ENCODE data around the gene MAP3K10.
"Not testable (repeated sequence)": the region's sequence is repeated elsewhere in the genome, so short reads cannot be mapped to it uniquely, and the experiment has no call there.

Gene MAP3K10

DNA sequence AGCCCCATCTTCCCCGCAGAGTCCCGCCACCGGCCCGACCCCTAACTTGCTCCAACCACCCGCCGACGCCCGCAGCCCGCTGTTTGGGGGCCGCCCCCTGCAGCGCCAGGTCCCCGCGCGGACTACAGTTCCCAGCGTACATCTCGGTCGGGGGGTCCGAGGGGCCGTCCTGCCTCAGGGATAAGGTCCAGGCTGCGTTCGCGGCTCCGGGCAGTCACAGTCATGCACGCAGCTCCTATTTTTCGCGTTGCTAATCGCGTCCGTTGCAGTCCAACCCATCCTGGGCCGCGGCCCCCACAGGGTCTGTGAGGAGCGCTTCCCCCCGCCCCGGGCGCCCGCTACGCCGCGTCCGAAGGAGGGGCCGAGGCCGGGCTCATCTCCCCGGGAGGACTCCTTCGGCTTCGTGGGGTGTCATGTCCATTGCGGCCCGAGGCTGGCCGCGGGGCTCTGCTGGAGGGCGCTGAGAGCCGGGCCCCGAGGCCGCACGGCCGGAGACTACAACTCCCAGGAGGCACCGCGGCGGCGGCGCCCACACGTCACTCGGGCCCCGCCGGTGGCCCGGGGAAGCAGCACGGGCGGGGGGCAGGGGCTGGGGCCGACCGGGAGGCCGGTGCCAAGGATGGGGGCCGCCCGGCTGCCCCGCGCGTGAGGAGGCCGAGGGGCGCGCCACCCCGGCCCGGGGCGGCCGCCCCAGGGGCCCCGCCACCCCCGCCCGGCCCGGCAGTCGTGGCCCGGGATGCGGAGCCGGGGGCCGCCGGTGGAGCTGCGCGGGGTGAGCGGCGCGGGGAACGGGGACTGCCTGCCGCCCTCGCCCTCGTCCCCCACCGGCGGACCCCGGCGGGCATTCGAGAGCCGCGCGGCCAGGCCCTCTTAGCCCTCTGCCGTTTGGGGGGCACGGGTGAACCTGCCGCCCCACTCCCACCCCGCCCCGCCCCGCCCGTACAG lies at the start of gene MAP3K10:
Gene MAP3K10 (plus strand): TSS at position 536 of the 945 bp plus-strand sequence. CDS start 606 bp downstream, outside the sequence.
- H3K4me3 ChIP-seq (ENCODE audit: low read depth, low read length): peak within 1 kb of the TSS; percentile 83
- TF ChIP-seq CTCF (IDR thresholded peaks at IDR 0.05; ENCODE audit: insufficient read depth, low read depth, low read length, missing control alignments): no peak
- peak; percentile 90 for DNase-seq (ENCODE audit: low read depth)

DNA sequence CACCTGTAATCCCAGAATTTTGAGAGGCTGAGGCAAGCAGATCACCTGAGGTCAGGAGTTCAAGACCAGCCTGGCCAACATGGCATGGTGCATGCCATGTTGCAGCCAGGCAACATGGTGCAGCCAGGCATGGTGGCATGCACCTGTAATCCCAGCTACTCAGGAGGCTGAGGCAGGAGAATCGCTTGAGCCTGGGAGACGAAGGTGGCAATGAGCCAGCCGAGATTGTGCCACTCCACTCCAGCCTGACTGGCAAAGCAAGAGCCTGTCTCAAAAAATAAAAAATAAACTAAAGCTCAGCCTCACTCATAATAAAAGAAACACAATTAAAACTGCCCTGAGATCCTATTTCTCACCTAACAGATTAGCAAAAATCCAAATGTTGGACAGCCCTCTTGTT lies 49.7 kb upstream of the MAP3K10 start:
- TF ChIP-seq CTCF (IDR thresholded peaks at IDR 0.05; ENCODE audit: insufficient read depth, low read depth, low read length, missing control alignments): no peak
- no peak for DNase-seq (ENCODE audit: low read depth)
- H3K4me3 ChIP-seq (ENCODE audit: low read depth, low read length): peak overlapping the region; percentile 72

DNA sequence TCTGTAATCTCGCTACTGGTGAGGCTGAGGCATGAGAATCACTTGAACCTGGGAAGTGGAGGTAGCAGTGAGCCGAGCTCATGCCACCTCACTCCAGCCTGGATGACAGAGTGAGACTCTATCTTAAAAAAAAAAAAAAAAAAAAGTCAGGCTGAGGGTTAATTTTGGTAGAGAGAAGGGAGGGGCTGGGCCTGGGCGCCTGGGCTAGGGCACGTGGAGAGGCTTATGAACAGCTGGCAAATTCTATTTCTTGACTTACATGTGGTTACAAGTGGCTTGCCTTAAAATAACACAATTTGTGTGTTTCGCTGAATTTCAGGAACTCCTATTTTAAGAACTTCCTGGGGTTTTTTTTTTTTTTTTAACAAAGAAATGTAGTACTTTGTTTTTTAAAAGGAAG lies 47.6 kb upstream of the MAP3K10 start:
- H3K4me3 ChIP-seq (ENCODE audit: low read depth, low read length): peak overlapping the region; percentile 72
- no peak for TF ChIP-seq CTCF (IDR thresholded peaks at IDR 0.05; ENCODE audit: insufficient read depth, low read depth, low read length, missing control alignments)
- peak; percentile 89 for DNase-seq (ENCODE audit: low read depth)

DNA sequence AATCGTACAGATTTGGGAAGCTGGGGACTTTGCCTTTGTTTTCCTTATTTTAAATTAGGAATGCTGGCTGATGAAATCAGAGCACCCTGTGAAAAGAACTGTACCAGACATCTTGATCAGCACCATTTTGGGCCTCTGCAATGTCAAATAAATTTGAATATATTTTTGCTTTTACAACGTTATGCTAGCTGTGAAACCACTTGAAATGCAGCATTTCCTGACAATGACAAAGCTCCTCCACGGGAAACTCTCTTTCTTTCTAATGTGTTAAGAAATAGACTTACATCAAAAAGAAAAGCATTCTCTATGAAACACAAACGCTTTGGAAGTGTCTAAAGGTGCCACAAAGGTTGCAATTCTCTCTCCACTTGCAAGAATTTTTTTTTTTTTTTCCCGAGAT lies 47.1 kb upstream of the MAP3K10 start:
- no peak for TF ChIP-seq CTCF (IDR thresholded peaks at IDR 0.05; ENCODE audit: insufficient read depth, low read depth, low read length, missing control alignments)
- peak; percentile 74 for DNase-seq (ENCODE audit: low read depth)
- peak overlapping the region; percentile 72 for H3K4me3 ChIP-seq (ENCODE audit: low read depth, low read length)

GRCh38 chr19:40144947-40145748 lies 46.1 kb upstream of the MAP3K10 start:
- H3K4me3 ChIP-seq (ENCODE audit: low read depth, low read length): no peak overlapping the region
- no peak for TF ChIP-seq CTCF (IDR thresholded peaks at IDR 0.05; ENCODE audit: insufficient read depth, low read depth, low read length, missing control alignments)
- DNase-seq (ENCODE audit: low read depth): peak; percentile 59

DNA sequence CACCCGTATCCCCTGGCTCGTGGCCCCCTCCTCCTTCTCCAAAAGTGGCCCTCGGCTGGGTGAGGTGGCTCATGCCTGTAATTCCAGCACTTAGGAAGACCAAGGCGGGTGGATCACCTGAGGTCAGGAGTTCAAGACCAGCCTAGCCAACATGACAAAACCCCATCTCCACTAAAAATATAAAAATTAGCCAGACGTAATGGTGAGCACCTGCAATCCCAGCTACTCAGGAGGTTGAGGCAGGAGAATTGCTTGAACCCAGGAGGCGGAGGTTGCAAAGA lies 45.5 kb upstream of the MAP3K10 start:
- DNase-seq (ENCODE audit: low read depth); H3K4me3 ChIP-seq (ENCODE audit: low read depth, low read length): not testable (repeated sequence)

DNA sequence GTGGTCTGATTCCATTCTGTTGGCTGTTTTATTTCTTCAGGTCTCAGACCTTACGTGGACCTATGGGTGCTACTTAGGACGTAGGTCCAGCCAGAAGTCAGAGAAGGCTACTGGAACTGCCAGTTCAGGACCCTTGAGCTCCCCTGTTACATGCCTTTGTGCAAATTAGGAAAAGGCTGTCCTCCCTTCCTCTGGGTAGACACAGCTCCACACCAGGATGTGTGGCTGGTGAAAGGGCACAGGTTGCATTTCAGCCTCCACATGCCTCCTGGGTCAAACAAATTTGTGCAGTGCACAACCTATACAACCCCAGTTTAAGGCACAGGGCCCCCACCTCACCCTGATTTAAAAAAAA lies 43.9 kb upstream of the MAP3K10 start:
- no peak for DNase-seq (ENCODE audit: low read depth)
- no peak overlapping the region for H3K4me3 ChIP-seq (ENCODE audit: low read depth, low read length)
- no peak for TF ChIP-seq CTCF (IDR thresholded peaks at IDR 0.05; ENCODE audit: insufficient read depth, low read depth, low read length, missing control alignments)

Data from GM12865 (cell line).